HG02885 (cell line): ENCODE results near the gene EDEM1.
A peak's percentile ranks its signal among the peaks of the same experiment; 100 is the strongest.
"Not testable (repeated sequence)": the region's sequence is repeated elsewhere in the genome, so short reads cannot be mapped to it uniquely, and the experiment has no call there.

ENCODE experiments used
- ATAC-seq: cut with Tn5 transposase; IDR thresholded peaks from one replicate; pipeline ENCODE4 v1.9.1; 2021; ENCODE audit warnings: mild to moderate bottlenecking; ENCODE audit not compliant: unreplicated experiment, poor library complexity

The EDEM1 gene

GRCh38 chr3:5170975-5171374, 16.5 kb upstream of the EDEM1 start:
- ATAC-seq, result peak; percentile 63

- ATAC-seq, result no peak
Measured at GRCh38 chr3:5172018-5172417, 15.5 kb upstream of the EDEM1 start.

DNA sequence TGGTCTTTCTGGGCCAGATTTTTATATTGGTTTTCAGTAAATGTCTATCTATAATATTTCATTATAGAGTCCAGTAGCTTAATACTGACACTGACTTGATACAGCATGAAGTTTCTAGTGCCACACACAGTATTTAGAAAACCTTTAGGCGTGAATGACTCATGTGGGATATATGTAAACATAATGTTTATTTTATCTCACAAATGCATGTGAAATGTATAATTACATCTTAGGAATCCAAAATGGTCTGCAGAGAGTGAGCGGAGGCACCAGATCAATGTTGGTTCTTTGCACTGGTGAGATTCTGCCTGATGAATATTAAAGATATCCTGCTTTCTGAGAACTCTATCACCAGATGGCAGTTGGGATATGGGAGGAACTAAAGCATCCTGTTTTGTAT, 8.5 kb upstream of the EDEM1 start:
- ATAC-seq, result not testable (repeated sequence)

DNA sequence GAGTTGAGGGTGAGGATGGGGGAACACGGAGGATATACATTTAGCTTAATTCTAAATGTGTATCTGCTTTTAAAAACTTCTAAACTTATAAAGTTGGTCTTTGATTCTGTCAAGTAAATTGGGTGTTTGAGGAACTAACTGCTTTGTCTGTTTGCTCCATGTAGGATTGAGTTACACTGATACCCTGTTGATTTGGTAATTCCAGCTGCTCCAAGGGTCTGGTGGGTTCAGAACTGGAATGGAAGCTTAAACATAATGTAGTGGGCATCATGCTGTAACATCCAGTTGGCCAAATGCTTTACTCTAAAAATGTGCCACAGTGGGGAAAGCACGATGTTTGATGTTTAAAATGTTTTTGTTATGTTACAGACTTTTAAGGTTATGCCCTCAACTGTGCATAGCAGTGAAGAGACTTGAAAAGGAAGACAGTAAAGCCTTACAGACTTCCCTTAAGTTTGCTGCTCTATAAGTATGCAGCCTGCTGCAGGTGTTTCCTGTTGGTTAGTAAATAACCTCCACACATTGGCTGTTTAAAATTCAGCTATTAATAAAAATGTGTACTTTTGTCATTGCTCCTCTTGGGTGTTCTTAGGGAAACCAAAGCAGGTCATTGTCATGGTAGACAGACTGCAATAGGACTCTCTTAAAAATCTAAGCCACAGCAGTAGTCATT, 5.9 kb upstream of the EDEM1 start:
- ATAC-seq, result peak; percentile 74

DNA sequence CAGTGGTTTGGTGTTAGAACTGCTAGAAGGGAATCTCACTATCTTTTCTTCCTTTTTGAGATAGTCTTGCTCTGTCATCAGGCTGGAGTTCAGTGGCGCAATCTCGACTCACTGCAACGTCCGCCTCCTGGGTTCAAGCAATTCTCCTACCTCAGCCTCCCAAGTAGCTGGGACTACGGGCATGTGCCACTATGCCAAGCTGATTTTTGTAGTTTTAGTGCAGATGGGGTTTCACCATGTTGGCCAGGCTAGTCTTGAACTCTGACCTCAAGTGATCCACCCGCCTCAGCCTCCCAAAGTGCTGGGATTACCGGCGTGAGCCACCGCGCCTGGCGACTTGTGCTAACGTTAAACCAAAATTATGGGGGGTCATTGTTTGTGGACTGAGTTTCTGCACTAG, 3.8 kb upstream of the EDEM1 start:
- ATAC-seq, result not testable (repeated sequence)

DNA sequence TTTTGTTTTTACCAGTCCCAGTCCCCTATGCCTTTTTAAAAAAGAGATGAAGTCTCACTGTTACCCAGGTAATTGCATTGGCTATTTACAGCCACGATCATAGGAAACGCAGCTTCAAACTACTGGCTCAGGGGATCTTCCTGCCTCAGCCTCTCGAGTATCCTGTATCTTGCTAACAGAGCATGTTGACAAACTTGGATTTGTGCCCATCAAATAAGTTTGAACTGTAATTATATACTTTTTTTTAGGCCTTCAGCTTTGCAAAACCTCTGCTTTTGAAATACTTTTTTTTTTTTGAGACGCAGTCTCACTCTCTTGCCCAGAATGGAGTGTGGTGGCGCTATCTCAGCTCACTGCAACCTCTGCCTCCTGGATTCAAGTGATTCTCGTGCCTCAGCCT, 3.0 kb upstream of the EDEM1 start:
- no peak for ATAC-seq

DNA sequence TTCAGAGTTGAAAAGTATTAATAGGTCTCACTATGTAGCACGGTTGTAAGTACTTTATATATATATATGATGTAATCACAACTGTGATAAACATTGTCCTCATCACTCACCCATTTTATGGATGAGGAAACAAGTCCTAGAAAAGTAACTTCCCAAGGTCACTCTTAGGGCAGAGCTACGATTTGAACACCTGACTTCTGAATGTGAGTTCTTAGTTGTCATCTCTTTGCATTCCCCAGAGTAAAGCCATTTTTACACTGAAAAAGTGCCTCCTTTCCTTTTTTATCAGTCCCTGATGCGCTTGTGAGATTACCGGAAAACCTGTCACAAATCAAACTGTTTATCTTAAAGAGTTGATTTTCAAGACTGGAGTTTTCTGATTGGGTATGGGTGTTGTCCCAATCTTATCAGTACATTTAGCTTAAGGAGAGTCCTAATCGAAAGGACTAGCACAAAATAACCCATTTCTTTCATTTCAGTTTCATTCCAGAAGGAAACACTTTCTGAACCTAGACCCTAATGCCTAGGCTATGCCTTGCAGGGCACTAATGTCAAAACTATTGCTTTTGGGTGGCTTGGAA, 2.3 kb upstream of the EDEM1 start:
- no peak for ATAC-seq

GRCh38 chr3:5186089-5186857, 1.2 kb upstream of the EDEM1 start:
- ATAC-seq, result peak; percentile 17

DNA sequence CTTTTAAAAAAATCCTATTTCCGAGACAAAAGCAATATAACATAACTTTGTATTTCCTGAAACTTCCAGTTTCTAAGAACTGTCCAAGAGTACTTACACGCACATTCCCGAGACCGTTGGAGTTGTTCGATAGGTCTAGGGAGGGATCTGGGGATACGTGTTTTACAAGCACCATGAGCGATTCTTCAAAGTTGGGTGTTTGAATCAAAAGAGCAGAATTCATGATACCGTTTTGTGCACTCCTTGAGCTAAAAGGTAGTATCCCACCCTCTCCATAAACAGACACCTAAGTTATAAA, 700 bp upstream of the EDEM1 start:
- no peak for ATAC-seq

DNA sequence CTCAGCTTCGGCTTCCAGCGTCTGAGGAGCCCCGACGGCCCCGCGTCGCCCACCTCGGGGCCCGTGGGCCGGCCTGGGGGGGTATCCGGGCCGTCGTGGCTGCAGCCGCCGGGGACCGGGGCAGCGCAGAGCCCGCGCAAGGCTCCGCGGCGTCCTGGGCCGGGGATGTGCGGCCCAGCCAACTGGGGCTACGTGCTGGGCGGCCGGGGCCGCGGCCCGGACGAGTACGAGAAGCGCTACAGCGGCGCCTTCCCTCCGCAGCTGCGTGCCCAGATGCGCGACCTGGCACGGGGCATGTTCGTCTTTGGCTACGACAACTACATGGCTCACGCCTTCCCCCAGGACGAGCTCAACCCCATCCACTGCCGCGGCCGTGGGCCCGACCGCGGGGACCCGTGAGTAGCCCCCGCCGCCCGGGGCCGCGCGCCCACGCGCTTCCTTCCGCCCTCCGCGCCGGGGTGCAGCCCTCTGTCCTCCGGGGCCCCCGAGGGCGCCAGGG, 462 bp downstream of the EDEM1 start:
- peak; percentile 23 for ATAC-seq

- no peak for ATAC-seq
Measured at GRCh38 chr3:5188419-5189221, 1.1 kb downstream of the EDEM1 start.

GRCh38 chr3:5190147-5190791, 2.8 kb downstream of the EDEM1 start:
- no peak for ATAC-seq

DNA sequence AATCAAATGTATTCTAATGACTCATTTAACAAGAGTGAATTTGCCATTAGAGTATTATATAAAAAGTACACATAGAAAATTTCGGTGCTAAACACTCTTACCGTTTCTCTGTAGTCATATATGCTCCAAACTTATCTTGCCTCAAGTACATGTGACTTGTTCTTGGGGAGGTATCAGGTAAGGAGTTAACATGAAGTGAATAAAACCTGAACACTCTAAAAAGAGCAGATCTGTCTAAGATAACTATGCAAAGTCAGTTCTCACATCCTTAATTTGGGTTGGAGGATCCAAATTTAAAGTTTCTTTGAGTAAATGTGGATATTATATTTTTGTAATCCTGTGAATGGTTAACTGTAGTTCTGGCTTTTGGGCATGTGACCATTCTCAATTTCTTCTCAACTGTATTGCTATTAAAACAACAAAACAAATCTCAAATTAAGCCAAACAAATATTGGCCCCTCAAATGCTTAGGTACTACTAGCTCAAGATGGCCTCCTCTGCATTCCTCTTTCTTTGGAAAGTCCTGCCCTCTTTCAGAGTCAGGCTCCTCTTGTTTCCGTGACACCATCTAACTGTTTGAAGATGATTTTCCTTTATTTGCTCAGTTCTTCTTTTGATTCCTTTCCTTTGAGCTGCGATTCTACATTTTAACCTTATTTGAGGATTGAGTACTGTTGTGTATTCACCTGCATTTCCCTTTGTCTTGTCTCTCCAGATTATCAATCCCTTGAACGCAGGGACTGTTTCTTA, 4.2 kb downstream of the EDEM1 start:
- ATAC-seq, result no peak

GRCh38 chr3:5192571-5193365, 5.3 kb downstream of the EDEM1 start:
- ATAC-seq, result no peak

DNA sequence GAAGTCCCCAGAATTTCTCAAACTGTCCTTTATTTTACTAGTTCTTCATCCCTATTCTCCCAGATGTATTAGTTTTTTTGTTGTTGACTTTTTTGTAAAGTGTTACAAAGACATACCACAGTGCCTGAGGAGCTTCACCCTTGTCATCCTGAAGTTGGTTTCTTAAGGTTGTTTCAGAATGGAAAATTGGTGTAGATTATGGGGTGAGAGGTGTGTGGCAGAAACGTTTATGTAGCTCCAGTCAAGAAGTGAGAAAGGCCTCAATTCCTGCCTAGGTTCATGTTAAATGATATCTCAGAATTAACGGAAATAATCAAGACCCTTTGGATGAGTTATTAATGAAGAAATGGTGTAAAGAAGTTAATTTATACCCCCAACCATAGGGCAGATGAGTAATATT, 6.8 kb downstream of the EDEM1 start:
- ATAC-seq, result no peak

- peak; percentile 42 for ATAC-seq
Measured at GRCh38 chr3:5194801-5195509, 7.4 kb downstream of the EDEM1 start.

DNA sequence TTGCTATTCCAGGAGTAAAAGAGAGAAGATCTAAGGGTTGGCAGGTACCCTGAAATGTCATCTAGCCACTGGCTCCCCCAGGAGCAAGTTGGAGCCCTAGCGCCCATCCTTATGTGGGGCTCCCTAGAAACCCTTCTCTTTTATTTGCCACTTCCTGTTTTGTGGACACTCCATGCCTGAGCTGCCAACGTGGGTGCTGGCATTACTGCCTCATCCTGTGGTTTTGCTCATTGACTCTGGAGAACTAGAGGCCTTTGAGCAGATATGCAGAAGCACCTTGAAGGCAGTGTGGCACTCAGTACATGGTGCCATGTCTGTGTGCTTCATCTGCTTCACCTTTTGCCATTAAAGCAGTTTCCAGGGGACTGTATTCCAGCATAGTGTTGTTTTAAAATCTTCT, 8.1 kb downstream of the EDEM1 start:
- ATAC-seq, result no peak

DNA sequence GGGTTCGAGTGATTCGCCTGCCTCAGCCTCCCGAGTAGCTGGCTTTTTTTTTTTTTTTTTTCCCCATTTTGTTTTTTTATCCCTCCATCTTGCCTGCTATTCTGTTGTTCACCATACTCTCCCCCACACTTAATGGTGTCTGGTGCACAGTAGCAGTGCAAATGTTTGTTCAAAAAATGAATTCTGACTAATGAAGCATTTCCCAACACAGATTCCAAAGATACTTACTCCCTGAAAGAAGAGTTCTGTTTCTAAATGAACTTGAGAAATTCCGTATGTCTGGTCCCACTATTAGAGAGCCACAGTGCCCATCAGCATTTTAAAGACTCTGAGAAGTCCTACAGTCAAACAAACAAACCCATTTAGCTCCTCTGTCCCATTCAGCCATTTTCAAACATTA, 9.5 kb downstream of the EDEM1 start:
- ATAC-seq, result no peak
